K562 (cell line): ENCODE measurements around the gene VAPB. TPM values are rescaled to one million over a fixed set of nuclear protein-coding genes. Genes with fewer than 3 reads are reported as not detected.

Experiments used
- ATAC-seq: fragments of 200-7000 bp; cut with Tn5 transposase; 3 replicates; pipeline ENCODE4 v1.9.1; 2020; ENCODE audit warnings: moderate library complexity
- BruUV-seq: library from RNA; stranded (reverse); fragments of 400-500 nt; replicated peaks from 2 replicates; lab custom pipeline; 2021; lab: Mats Ljungman, UMichigan
- CTCF ChIA-PET: fragments of 300-600 bp; formaldehyde crosslinking; extraction: SDS; loops from one replicate; lab custom pipeline; 2021; ENCODE audit warnings: low intra/inter-chr PET ratio; lab: Yijun Ruan, JAX
- POLR2A ChIA-PET: fragments of 300-600, 350-650 bp; sonication (Branson Sonifier 250); formaldehyde crosslinking; extraction: SDS; loops from one replicate; lab custom pipeline; 2021; ENCODE audit warnings: antibody characterized with exemption, inconsistent platforms; lab: Yijun Ruan, JAX
- DNase-seq, 4 experiments: peaks; one replicate each; pipeline versions ENCODE4 v3.0.0 to v3.0.0-alpha.2; 2011 to 2018; ENCODE audit warnings: low spot score in 3 of 4, mixed read lengths in 3 of 4; ENCODE audit errors: extremely low read depth in 1 of 4
- FAIRE-seq: peaks from 2 replicates; lab custom pipeline; 2011; peaks lifted over from hg19 to GRCh38; lab: Jason Lieb, UNC
- H2AFZ ChIP-seq: 2 replicates; pipeline ENCODE4 v1.6.0; 2011; ENCODE audit warnings: low read depth, low read length, control low read depth, inconsistent platforms
- H3K27ac ChIP-seq: fragments of 200-600 bp; 3 replicates; pipeline ENCODE4 v1.8.0; 2011; ENCODE audit warnings: low read depth, mild to moderate bottlenecking, control low read depth, inconsistent platforms, low read length, moderate library complexity, mixed read lengths; ENCODE audit errors: extremely low read depth
- H3K27me3 ChIP-seq, 2 experiments: fragments of 300-600 bp in 1 of 2; 2 replicates in 1 of 2; 3 replicates in 1 of 2; pipeline versions ENCODE4 v1.6.0 to v1.8.0; 2011; ENCODE audit warnings: inconsistent platforms in 2 of 2, low read length in 2 of 2, mild to moderate bottlenecking in 1 of 2, mixed read lengths in 1 of 2, moderate library complexity in 1 of 2; ENCODE audit not compliant: control insufficient read depth in 2 of 2, insufficient read depth in 2 of 2
- H3K36me3 ChIP-seq: fragments of 300-600 bp; 3 replicates; pipeline ENCODE4 v1.8.0; 2011; ENCODE audit warnings: mild to moderate bottlenecking, low read length, inconsistent platforms; ENCODE audit not compliant: control insufficient read depth, insufficient read depth
- H3K4me1 ChIP-seq, 2 experiments: fragments of 200-600 bp in 1 of 2; replicated peaks in 1 of 2; 2 replicates in 1 of 2; 3 replicates in 1 of 2; pipeline versions ENCODE4 v1.5.1 to v1.8.0; 2011; ENCODE audit warnings: inconsistent platforms in 2 of 2, low read length in 2 of 2, mild to moderate bottlenecking in 1 of 2, mixed read lengths in 1 of 2, moderate library complexity in 1 of 2; ENCODE audit not compliant: control insufficient read depth in 2 of 2, insufficient read depth in 2 of 2
- H3K4me2 ChIP-seq: 2 replicates; pipeline ENCODE4 v1.6.1; 2011; ENCODE audit warnings: low read length, control low read depth, inconsistent platforms, mixed read lengths; ENCODE audit not compliant: insufficient read depth
- H3K4me3 ChIP-seq: fragments of 200-600 bp; sonication (generic), shearing (Covaris generic); 2 replicates; pipeline ENCODE4 v1.5.1; 2016; ENCODE audit warnings: control low read depth, inconsistent platforms
- H3K79me2 ChIP-seq: fragments of 200-600 bp; 3 replicates; pipeline ENCODE4 v1.8.0; 2011; ENCODE audit warnings: low read length, inconsistent platforms; ENCODE audit not compliant: control insufficient read depth, insufficient read depth
- H3K9ac ChIP-seq, 2 experiments: 2 replicates each; pipeline versions ENCODE4 v1.6.0 to v1.6.1; 2011; ENCODE audit warnings: low read depth in 2 of 2, low read length in 2 of 2, control low read depth in 1 of 2, inconsistent platforms in 1 of 2, mild to moderate bottlenecking in 1 of 2, mixed read lengths in 1 of 2; ENCODE audit not compliant: insufficient read depth in 1 of 2
- H3K9me1 ChIP-seq: one replicate; pipeline ENCODE4 v1.6.0; 2011; ENCODE audit warnings: inconsistent platforms, mild to moderate bottlenecking, low read length, moderate library complexity; ENCODE audit not compliant: control insufficient read depth, insufficient read depth
- H3K9me3 ChIP-seq: replicated peaks from 2 replicates; pipeline ENCODE4 v1.5.1; 2011; ENCODE audit warnings: low read depth, low read length, inconsistent platforms; ENCODE audit not compliant: control insufficient read depth, insufficient read depth
- H4K20me1 ChIP-seq: replicated peaks from 2 replicates; pipeline ENCODE4 v1.6.1; 2011; ENCODE audit warnings: low read length, inconsistent platforms, mixed read lengths; ENCODE audit not compliant: control insufficient read depth, insufficient read depth
- BRD4 ChIP-seq: fragments of 200-600 bp; sonication (generic); IDR thresholded peaks from 2 replicates; pipeline ENCODE4 v1.6.1; 2017; ENCODE audit warnings: inconsistent platforms
- CCNT2 ChIP-seq: IDR thresholded peaks from 2 replicates; pipeline ENCODE4 v1.6.1; 2011; ENCODE audit warnings: borderline replicate concordance, low read depth, mild to moderate bottlenecking, moderate library complexity, mixed read lengths, low read length; ENCODE audit not compliant: insufficient read length; ENCODE audit errors: extremely low read depth
- DDX20 ChIP-seq: fragments of 450-650 bp; IDR thresholded peaks from 2 replicates; pipeline ENCODE4 v1.6.1; 2016; ENCODE audit warnings: missing genetic modification characterization, low read depth, mild to moderate bottlenecking, missing compliant biosample characterization, moderate library complexity
- DIDO1 ChIP-seq: fragments of 450-650 bp; IDR thresholded peaks from 2 replicates; pipeline ENCODE4 v1.6.1; 2016; ENCODE audit warnings: low read depth, missing biosample characterization, missing genetic modification characterization
- HMGN3 ChIP-seq: IDR thresholded peaks from 2 replicates; pipeline ENCODE4 v1.6.1; 2011; ENCODE audit warnings: borderline replicate concordance, low read depth, mild to moderate bottlenecking, mixed read lengths, low read length; ENCODE audit not compliant: insufficient read length; ENCODE audit errors: extremely low read depth
- MLX ChIP-seq, 2 experiments: fragments of 450-650 bp in 1 of 2; sonication (generic) in 1 of 2; formaldehyde crosslinking; conservative IDR thresholded peaks; 2 replicates each; pipeline versions ENCODE4 v1.4.0 to v1.8.1; 2020 to 2022; ENCODE audit warnings: mild to moderate bottlenecking in 1 of 2, missing genetic modification reagents in 1 of 2
- THAP12 ChIP-seq: fragments of 250-450 bp; sonication (Bioruptor Pico); IDR thresholded peaks from 2 replicates; pipeline ENCODE4 v1.9.0; 2021; ENCODE audit warnings: mild to moderate bottlenecking, inconsistent platforms
- ZNF143 ChIP-seq: sonication (generic); formaldehyde crosslinking; IDR thresholded peaks from 2 replicates; pipeline ENCODE4 v1.9.0; 2022; ENCODE audit warnings: mild to moderate bottlenecking, missing genetic modification reagents
- ZNF717 ChIP-seq: fragments of 250-450 bp; sonication (Bioruptor Pico); IDR thresholded peaks from 2 replicates; pipeline ENCODE4 v1.5.0; 2021
- WGBS: fragments of 100-300 bp; shearing (Covaris generic); methylation state at CpG from one replicate; pipeline ENCODE4 v1.1.6; 2016; ENCODE audit warnings: low coverage, mixed read lengths; ENCODE audit not compliant: insufficient coverage; ENCODE audit errors: missing lambda C conversion rate; 5-methylcytosine and 5-hydroxymethylcytosine counted together
- in situ Hi-C: fragments of 300-500 bp; cut with MboI; formaldehyde crosslinking; loops from 4 replicates; pipeline ENCODE4 v1.15.0; 2018; ENCODE audit warnings: inconsistent platforms, mixed read lengths
- intact Hi-C: fragments of 100-400 bp; cut with micrococcal nuclease; formaldehyde crosslinking; loops from 2 replicates; pipeline ENCODE4 v1.14.2; 2022
- polyA plus RNA-seq, 8 experiments: library from polyadenylated mRNA; depleted of rRNA in 4 of 8; stranded (reverse) in 5 of 8; unstranded in 3 of 8; fragments of >200 nt; fragmentation: Nextera tagmentation in 2 of 8; fragmentation: Illumina TruSeq in 1 of 8; extraction: Ambion mirVana in 2 of 8; extraction: Trizol in 1 of 8; gene quantifications; 2 replicates each; pipeline versions ENCODE4 v1.2.1 to v1.2.3, GENCODE V29; 2011 to 2014; ENCODE audit warnings: inconsistent platforms in 1 of 8, missing spikeins in 1 of 8
- total RNA-seq, 7 experiments: library from RNA; depleted of rRNA in 6 of 7; stranded (reverse); fragments of >200 nt in 6 of 7; fragmentation: Illumina TruSeq in 2 of 7; extraction: Trizol in 2 of 7; gene quantifications; 2 replicates each; pipeline versions ENCODE4 v1.2.1 to v1.2.3, GENCODE V29; 2011 to 2021; ENCODE audit warnings: low replicate concordance in 1 of 7

The VAPB gene
- total and polyA plus RNA-seq, 9 of the 15 experiments (the other 6 are each of a cell fraction or from before 2014, with no cell fraction given): 3.4 to 51.0 (median 27.9) TPM

DNA sequence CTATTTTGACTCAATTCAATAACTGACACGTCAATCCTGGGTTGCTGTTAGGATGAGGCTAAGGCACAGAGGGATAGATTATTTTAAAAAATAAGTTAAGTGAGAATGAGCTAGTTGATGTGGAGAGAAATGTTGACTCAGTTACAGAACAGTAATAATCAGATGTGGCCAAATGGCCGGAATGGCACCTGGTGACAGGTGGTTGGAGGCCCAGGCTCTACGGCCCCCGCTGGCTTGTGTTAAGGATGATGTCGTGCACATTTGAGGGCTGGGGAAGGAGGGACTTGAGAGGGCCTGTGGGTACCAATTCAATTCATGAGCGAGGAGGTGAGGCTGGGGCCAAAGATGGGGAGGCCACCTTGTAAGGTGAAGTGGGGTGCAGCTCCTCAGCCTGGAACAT, 94.4 kb downstream of the VAPB start (continued):
- TF ChIP-seq DIDO1: no peak
- no peak for TF ChIP-seq ZNF143 (CRISPR knock-in tag)
- no peak for TF ChIP-seq THAP12 (CRISPR knock-in tag)
- no peak for TF ChIP-seq BRD4
- no peak for TF ChIP-seq CCNT2
- no peak for TF ChIP-seq MLX (CRISPR knock-in tag; conservative IDR thresholded peaks at IDR 0.05)

GRCh38 chr20:58485393-58485792, 96.4 kb downstream of the VAPB start:
- intact Hi-C loops (no loop called here), in situ Hi-C loops (loop anchor here (10.0 kb wide), 1 partner anchor 369 kb away; the partner anchor contains the start of genes GNAS and GNAS-AS1)
- H3K27me3 ChIP-seq: peaks cover 6 to 14% of the 10 kb centered on the region in 2 experiments; a peak in 4 of 5 replicates
- no peak overlapping the region for H3K4me3 ChIP-seq
- peaks cover 3 to 4% of the 10 kb centered on the region in 2 experiments; a peak in 3 of 5 replicates for H3K4me1 ChIP-seq
- no TSS peak for BruUV-seq
- no peaks in the 10 kb centered on the region for H3K36me3 ChIP-seq
- CTCF ChIA-PET: no interaction called here
- H4K20me1 ChIP-seq: no peaks in the 10 kb centered on the region
- peaks cover 8% of the 10 kb centered on the region; the same call in 1 of the 2 replicates for H3K9me3 ChIP-seq
- H3K9me1 ChIP-seq: no peaks in the 10 kb centered on the region
- no peak for ATAC-seq
- POLR2A ChIA-PET: no interaction called here
- FAIRE-seq: no peak
- TF ChIP-seq HMGN3 (no peak), DDX20 (tag) (no peak), ZNF717 (CRISPR knock-in tag) (no peak)
- 22% methylated on average over 3 of the region's 3 CpGs for WGBS
- no peak overlapping the region for H2AFZ ChIP-seq
- no peak overlapping the region for H3K4me2 ChIP-seq
- H3K27ac ChIP-seq: no peak overlapping the region
- no peaks in the 10 kb centered on the region for H3K79me2 ChIP-seq
- no peak for DNase-seq
- H3K9ac ChIP-seq: no peak overlapping the region
